ENCODE data around the gene CDS1. TPM values are rescaled to one million over a fixed set of nuclear protein-coding genes. Genes with fewer than 3 reads are reported as not detected.

Gene CDS1
- total RNA-seq, 3 donors from 2014 or later (not counting 1 experiment from before 2014, with no cell fraction given), result 0.14 TPM; not detected in 2

DNA sequence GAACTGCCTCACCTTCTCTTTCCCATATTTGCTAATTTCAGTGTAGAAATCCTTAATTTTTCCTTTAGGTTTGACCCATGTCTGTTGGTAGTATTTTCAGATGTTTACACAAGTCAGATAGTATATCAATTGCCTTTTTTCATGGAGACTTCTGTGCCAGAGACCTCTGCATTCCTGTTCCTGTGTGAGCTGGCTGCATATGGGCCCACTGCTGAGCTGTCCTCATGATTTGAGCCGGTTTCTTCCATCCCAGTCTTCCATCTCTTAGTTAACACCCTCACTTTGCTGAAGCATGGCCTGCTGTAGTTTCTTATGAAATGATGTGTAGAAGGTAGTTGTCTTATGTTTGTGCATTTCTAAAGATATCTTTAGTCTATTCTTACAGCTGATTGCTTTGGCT is 40.0 kb downstream of the CDS1 start:
- DNase-seq (no peak), ATAC-seq (no peak)
- Mint-ChIP-seq H3K4me1 (no peaks in the 10 kb centered on the region), H3K36me3 (no peaks in the 10 kb centered on the region), H3K27me3 (ENCODE audit: low read depth in 2 of 2) (no peaks in the 10 kb centered on the region), H3K9me3 (peaks cover 6% of the 10 kb centered on the region in 2 donors), H3K4me3 (no peak overlapping the region), H3K27ac (no peak overlapping the region)
- H3K9me3 ChIP-seq (ENCODE audit: control insufficient read depth, insufficient read depth, low read length), result no peaks in the 10 kb centered on the region
- no peaks in the 10 kb centered on the region for H3K4me1 ChIP-seq (ENCODE audit: control insufficient read depth, insufficient read depth, low read length)
- TF ChIP-seq, protein P1, sequence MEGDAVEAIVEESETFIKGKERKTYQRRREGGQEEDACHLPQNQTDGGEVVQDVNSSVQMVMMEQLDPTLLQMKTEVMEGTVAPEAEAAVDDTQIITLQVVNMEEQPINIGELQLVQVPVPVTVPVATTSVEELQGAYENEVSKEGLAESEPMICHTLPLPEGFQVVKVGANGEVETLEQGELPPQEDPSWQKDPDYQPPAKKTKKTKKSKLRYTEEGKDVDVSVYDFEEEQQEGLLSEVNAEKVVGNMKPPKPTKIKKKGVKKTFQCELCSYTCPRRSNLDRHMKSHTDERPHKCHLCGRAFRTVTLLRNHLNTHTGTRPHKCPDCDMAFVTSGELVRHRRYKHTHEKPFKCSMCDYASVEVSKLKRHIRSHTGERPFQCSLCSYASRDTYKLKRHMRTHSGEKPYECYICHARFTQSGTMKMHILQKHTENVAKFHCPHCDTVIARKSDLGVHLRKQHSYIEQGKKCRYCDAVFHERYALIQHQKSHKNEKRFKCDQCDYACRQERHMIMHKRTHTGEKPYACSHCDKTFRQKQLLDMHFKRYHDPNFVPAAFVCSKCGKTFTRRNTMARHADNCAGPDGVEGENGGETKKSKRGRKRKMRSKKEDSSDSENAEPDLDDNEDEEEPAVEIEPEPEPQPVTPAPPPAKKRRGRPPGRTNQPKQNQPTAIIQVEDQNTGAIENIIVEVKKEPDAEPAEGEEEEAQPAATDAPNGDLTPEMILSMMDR (IDR thresholded peaks at IDR 0.05), result no peak
- WGBS (ENCODE audit: insufficient coverage), result no CpG with 5 or more reads among the region's 1 CpG
- H3K27ac ChIP-seq (ENCODE audit: low read length), result no peak overlapping the region
- no peaks in the 10 kb centered on the region for H3K27me3 ChIP-seq (ENCODE audit: control insufficient read depth, insufficient read depth, low read length)
- no peak overlapping the region for H3K4me3 ChIP-seq (ENCODE audit: low read length)
- no peaks in the 10 kb centered on the region for H3K36me3 ChIP-seq (ENCODE audit: control insufficient read depth, insufficient read depth, low read length)
- intact Hi-C loops (cut with micrococcal nuclease), result no loop called here

- no peaks in the 10 kb centered on the region for H3K36me3 Mint-ChIP-seq
- H3K27me3 ChIP-seq (ENCODE audit: control insufficient read depth, insufficient read depth, low read length), result no peaks in the 10 kb centered on the region
- no peak overlapping the region for H3K4me3 ChIP-seq (ENCODE audit: low read length)
- no peaks in the 10 kb centered on the region for H3K4me1 Mint-ChIP-seq
- no peak overlapping the region for H3K4me3 Mint-ChIP-seq
- intact Hi-C loops (cut with micrococcal nuclease), result no loop called here
- no peaks in the 10 kb centered on the region for H3K36me3 ChIP-seq (ENCODE audit: control insufficient read depth, insufficient read depth, low read length)
- H3K27ac ChIP-seq (ENCODE audit: low read length), result no peak overlapping the region
- H3K9me3 ChIP-seq (ENCODE audit: control insufficient read depth, insufficient read depth, low read length), result no peaks in the 10 kb centered on the region
- WGBS (ENCODE audit: insufficient coverage), result 93% methylated on average over 11 of the region's 11 CpGs
- H3K27ac Mint-ChIP-seq, result no peak overlapping the region
- H3K4me1 ChIP-seq (ENCODE audit: control insufficient read depth, insufficient read depth, low read length), result no peaks in the 10 kb centered on the region
- peaks cover 6% of the 10 kb centered on the region in 2 donors for H3K9me3 Mint-ChIP-seq
- no peaks in the 10 kb centered on the region for H3K27me3 Mint-ChIP-seq (ENCODE audit: low read depth in 2 of 2)
- ATAC-seq (no peak), DNase-seq (no peak)
- TF ChIP-seq, protein P1 (IDR thresholded peaks at IDR 0.05), result no peak
These were observed 40.7 kb downstream of the CDS1 start for GRCh38 chr4:84623661-84624060.

GRCh38 chr4:84626673-84627072 is 43.7 kb downstream of the CDS1 start:
- Histone ChIP-seq H3K9me3 (ENCODE audit: control insufficient read depth, insufficient read depth, low read length) (no peaks in the 10 kb centered on the region), H3K36me3 (ENCODE audit: control insufficient read depth, insufficient read depth, low read length) (no peaks in the 10 kb centered on the region), H3K27ac (ENCODE audit: low read length) (no peak overlapping the region), H3K4me1 (ENCODE audit: control insufficient read depth, insufficient read depth, low read length) (no peaks in the 10 kb centered on the region), H3K4me3 (ENCODE audit: low read length) (no peak overlapping the region), H3K27me3 (ENCODE audit: control insufficient read depth, insufficient read depth, low read length) (no peaks in the 10 kb centered on the region)
- ATAC-seq (no peak), DNase-seq (no peak)
- H3K4me1 Mint-ChIP-seq, result no peaks in the 10 kb centered on the region
- TF ChIP-seq, protein P1 (IDR thresholded peaks at IDR 0.05), result no peak
- H3K27me3 Mint-ChIP-seq (ENCODE audit: low read depth in 2 of 2), result no peaks in the 10 kb centered on the region
- peaks cover 6% of the 10 kb centered on the region in 2 donors for H3K9me3 Mint-ChIP-seq
- no peak overlapping the region for H3K27ac Mint-ChIP-seq
- intact Hi-C loops (cut with micrococcal nuclease), result no loop called here
- WGBS (ENCODE audit: insufficient coverage), result 88% methylated on average over 3 of the region's 5 CpGs
- no peaks in the 10 kb centered on the region for H3K36me3 Mint-ChIP-seq
- H3K4me3 Mint-ChIP-seq, result no peak overlapping the region

DNA sequence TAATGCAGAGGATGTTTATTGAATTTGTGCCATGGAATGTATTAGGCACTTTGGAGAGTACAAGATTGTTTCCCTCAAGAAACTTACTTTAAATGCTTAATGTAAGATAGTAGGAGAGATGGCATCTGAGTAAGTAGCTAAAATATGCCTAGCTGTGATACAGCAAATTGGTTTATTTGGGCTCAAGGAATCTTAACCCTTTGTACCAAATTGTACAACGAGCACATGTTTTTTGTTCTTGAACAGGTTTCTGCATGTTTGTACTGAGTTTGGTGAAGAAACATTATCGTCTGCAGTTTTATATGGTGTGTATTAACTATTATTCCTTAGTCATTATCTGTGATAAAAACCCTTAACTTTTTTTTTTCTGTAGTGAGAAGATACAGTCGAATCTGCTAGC is 48.6 kb downstream of the CDS1 start:
- 75% methylated on average over 1 of the region's 3 CpGs for WGBS (ENCODE audit: insufficient coverage)
- peaks cover 2 to 3% of the 10 kb centered on the region in 2 donors for H3K9me3 Mint-ChIP-seq
- H3K4me3 Mint-ChIP-seq, result no peak overlapping the region
- TF ChIP-seq, protein P1 (IDR thresholded peaks at IDR 0.05), result no peak
- intact Hi-C loops (cut with micrococcal nuclease), result no loop called here
- H3K4me1 ChIP-seq (ENCODE audit: control insufficient read depth, insufficient read depth, low read length), result no peaks in the 10 kb centered on the region
- H3K4me3 ChIP-seq (ENCODE audit: low read length), result no peak overlapping the region
- H3K27ac Mint-ChIP-seq, result no peak overlapping the region
- H3K27me3 ChIP-seq (ENCODE audit: control insufficient read depth, insufficient read depth, low read length), result no peaks in the 10 kb centered on the region
- H3K9me3 ChIP-seq (ENCODE audit: control insufficient read depth, insufficient read depth, low read length), result peaks cover 4% of the 10 kb centered on the region
- no peaks in the 10 kb centered on the region for H3K27me3 Mint-ChIP-seq (ENCODE audit: low read depth in 2 of 2)
- no peak overlapping the region for H3K27ac ChIP-seq (ENCODE audit: low read length)
- no peaks in the 10 kb centered on the region for H3K36me3 Mint-ChIP-seq
- DNase-seq (no peak), ATAC-seq (no peak)
- H3K36me3 ChIP-seq (ENCODE audit: control insufficient read depth, insufficient read depth, low read length), result no peaks in the 10 kb centered on the region
- H3K4me1 Mint-ChIP-seq, result no peaks in the 10 kb centered on the region
